HG02840 (cell line): Measurements from ENCODE around the gene FGD5.

Source experiments
- ATAC-seq: cut with Tn5 transposase; IDR thresholded peaks from one replicate; pipeline ENCODE4 v1.9.1; 2021; ENCODE audit warnings: mild to moderate bottlenecking, moderate library complexity, moderate number of reproducible peaks; ENCODE audit not compliant: unreplicated experiment, low FRiP score

Gene FGD5

GRCh38 chr3:14818804-14819500 is at the start of gene FGD5:
FGD5 (plus strand) TSS chr3:14818962; CDS start chr3:14819072, 110 bp downstream.
- no peak for ATAC-seq

- no peak for ATAC-seq
Measured at GRCh38 chr3:14769544-14770325, 49.0 kb upstream of the FGD5 start.

GRCh38 chr3:14770591-14770990 is 48.2 kb upstream of the FGD5 start:
- ATAC-seq, result no peak

- ATAC-seq, result no peak
Measured at GRCh38 chr3:14771593-14772497, 46.9 kb upstream of the FGD5 start.

GRCh38 chr3:14772533-14773138 is 46.1 kb upstream of the FGD5 start:
- ATAC-seq, result no peak

GRCh38 chr3:14773281-14773680 is 45.5 kb upstream of the FGD5 start:
- ATAC-seq, result no peak

- no peak for ATAC-seq
Measured at GRCh38 chr3:14773691-14774128, 45.1 kb upstream of the FGD5 start.

- no peak for ATAC-seq
Measured at GRCh38 chr3:14774431-14774830, 44.3 kb upstream of the FGD5 start.

- ATAC-seq, result no peak
Measured at GRCh38 chr3:14775011-14775410, 43.8 kb upstream of the FGD5 start.

- ATAC-seq, result no peak
Measured at GRCh38 chr3:14775563-14775962, 43.2 kb upstream of the FGD5 start.

- no peak for ATAC-seq
Measured at GRCh38 chr3:14779069-14779685, 39.6 kb upstream of the FGD5 start.

GRCh38 chr3:14780927-14781507 is 37.7 kb upstream of the FGD5 start:
- ATAC-seq, result no peak

GRCh38 chr3:14783480-14784086 is 35.2 kb upstream of the FGD5 start:
- no peak for ATAC-seq

GRCh38 chr3:14784087-14784681 is 34.6 kb upstream of the FGD5 start:
- no peak for ATAC-seq

GRCh38 chr3:14785207-14786155 is 33.3 kb upstream of the FGD5 start:
- no peak for ATAC-seq

- no peak for ATAC-seq
Measured at GRCh38 chr3:14786369-14786768, 32.4 kb upstream of the FGD5 start.

- no peak for ATAC-seq
Measured at GRCh38 chr3:14787630-14788029, 31.1 kb upstream of the FGD5 start.

GRCh38 chr3:14788644-14789043 is 30.1 kb upstream of the FGD5 start:
- no peak for ATAC-seq
